ENCODE results near the gene FXYD1.

Gene FXYD1

GRCh38 chr19:35122687-35123551 lies 15.7 kb upstream of the FXYD1 start:
- H3K27ac ChIP-seq: peak overlapping the region; percentile 100
- DNase-seq (ENCODE audit: low spot score): peak; percentile 96
- no peak for TF ChIP-seq CTCF (conservative IDR thresholded peaks at IDR 0.05; ENCODE audit: low read depth)
- POLR2A ChIA-PET (ENCODE audit: low non-redundant PET): no interaction called here
- CTCF ChIA-PET: interaction anchor here (2.4 kb wide), 1 partner anchor 12 kb away, joined by 8 read pairs; the partner anchor contains the start of gene LGI4

GRCh38 chr19:35123573-35123972 lies 15.1 kb upstream of the FXYD1 start:
- no peak for TF ChIP-seq CTCF (conservative IDR thresholded peaks at IDR 0.05; ENCODE audit: low read depth)
- no peak for DNase-seq (ENCODE audit: low spot score)
- H3K27ac ChIP-seq: peak overlapping the region; percentile 100
- CTCF ChIA-PET: interaction anchor here (2.4 kb wide), 1 partner anchor 12 kb away, joined by 8 read pairs; the partner anchor contains the start of gene LGI4
- POLR2A ChIA-PET (ENCODE audit: low non-redundant PET): no interaction called here

GRCh38 chr19:35124098-35125060 lies 14.2 kb upstream of the FXYD1 start:
- POLR2A ChIA-PET (ENCODE audit: low non-redundant PET): interaction anchor here (1.0 kb wide), 2 partner anchors 8 to 10 kb away, joined by 3 read pairs; partner anchors contain the start of genes FXYD3 and LGI4
- peak; percentile 93 for DNase-seq (ENCODE audit: low spot score)
- TF ChIP-seq CTCF (conservative IDR thresholded peaks at IDR 0.05; ENCODE audit: low read depth): no peak
- peak overlapping the region; percentile 100 for H3K27ac ChIP-seq
- CTCF ChIA-PET: interaction anchor here (0.6 to 2.4 kb wide), 5 partner anchors 9 to 80 kb away, joined by 3 to 8 read pairs (median 5); partner anchors contain the start of gene LGI4

- DNase-seq (ENCODE audit: low spot score): no peak
- POLR2A ChIA-PET (ENCODE audit: low non-redundant PET): interaction anchor here (1.0 kb wide), 1 partner anchor 9 kb away, joined by 3 read pairs; the partner anchor contains the start of gene LGI4
- CTCF ChIA-PET: interaction anchor here (0.7 to 2.4 kb wide), 4 partner anchors 10 to 81 kb away, joined by 3 to 8 read pairs (median 6); partner anchors contain the start of gene LGI4
- peak overlapping the region; percentile 100 for H3K27ac ChIP-seq
- no peak for TF ChIP-seq CTCF (conservative IDR thresholded peaks at IDR 0.05; ENCODE audit: low read depth)
These were observed 13.3 kb upstream of the FXYD1 start for GRCh38 chr19:35125270-35125717.

- TF ChIP-seq CTCF (conservative IDR thresholded peaks at IDR 0.05; ENCODE audit: low read depth): no peak
- CTCF ChIA-PET: interaction anchor here (0.7 to 2.4 kb wide), 5 partner anchors 9 to 11 kb away, joined by 3 to 8 read pairs (median 5); partner anchors contain the start of gene LGI4
These were observed 12.6 kb upstream of the FXYD1 start for GRCh38 chr19:35125749-35126623.

More at GRCh38 chr19:35125749-35126623, 12.6 kb upstream of the FXYD1 start:
- H3K27ac ChIP-seq: peak overlapping the region; percentile 100
- no peak for DNase-seq (ENCODE audit: low spot score)
- POLR2A ChIA-PET (ENCODE audit: low non-redundant PET): interaction anchor here (1.0 kb wide), 1 partner anchor 8 kb away, joined by 3 read pairs; the partner anchor contains the start of gene LGI4
